Brain microvascular endothelial cell (primary cell): ENCODE data around the gene DOLPP1.

Experiments
- DNase-seq: peaks from one replicate; pipeline ENCODE4 v3.0.0-alpha.2; 2020
- H3K27ac ChIP-seq: fragments of 250-450 bp; sonication (Bioruptor Pico); 2 replicates; pipeline ENCODE4 v1.5.1; 2020; ENCODE audit warnings: mild to moderate bottlenecking, moderate library complexity
- H3K27me3 ChIP-seq: fragments of 250-450 bp; sonication (Bioruptor Pico); replicated peaks from 2 replicates; pipeline ENCODE4 v1.5.1; 2020; ENCODE audit warnings: mild to moderate bottlenecking
- H3K36me3 ChIP-seq: fragments of 250-450 bp; sonication (Bioruptor Pico); replicated peaks from 2 replicates; pipeline ENCODE4 v1.5.1; 2020; ENCODE audit warnings: mild to moderate bottlenecking
- H3K4me3 ChIP-seq: 2 replicates; pipeline ENCODE4 v1.5.1; 2011; ENCODE audit warnings: low read depth, mild to moderate bottlenecking, control low read depth, low read length, moderate library complexity
- CTCF ChIP-seq: IDR thresholded peaks from 2 replicates; pipeline ENCODE4 v1.5.1; 2011; ENCODE audit warnings: low read depth, mild to moderate bottlenecking, moderate library complexity, low read length, control low read depth, inconsistent platforms; ENCODE audit errors: missing control alignments
- in situ Hi-C: cut with HindIII; loops from 2 replicates; pipeline ENCODE4 v1.10.0; 2017; ENCODE audit warnings: low sequenced_read_pairs, low pct_ligation_motif_present

The DOLPP1 gene

GRCh38 chr9:129059796-129060785, 20.8 kb upstream of the DOLPP1 start:
- Histone ChIP-seq H3K27ac (no peak overlapping the region), H3K27me3 (no peaks in the 10 kb centered on the region), H3K4me3 (no peak overlapping the region), H3K36me3 (peaks cover 11% of the 10 kb centered on the region)
- DNase-seq: no peak
- in situ Hi-C loops: no loop called here
- TF ChIP-seq CTCF: no peak

GRCh38 chr9:129060991-129061390, 19.9 kb upstream of the DOLPP1 start:
- H3K27me3 ChIP-seq: no peaks in the 10 kb centered on the region
- no peak overlapping the region for H3K27ac ChIP-seq
- in situ Hi-C loops: no loop called here
- no peak for TF ChIP-seq CTCF
- DNase-seq: no peak
- H3K36me3 ChIP-seq: peaks cover 17% of the 10 kb centered on the region
- H3K4me3 ChIP-seq: no peak overlapping the region

GRCh38 chr9:129063061-129063460, 17.9 kb upstream of the DOLPP1 start:
- in situ Hi-C loops: no loop called here
- no peak overlapping the region for H3K27ac ChIP-seq
- no peaks in the 10 kb centered on the region for H3K27me3 ChIP-seq
- TF ChIP-seq CTCF: no peak
- no peak overlapping the region for H3K4me3 ChIP-seq
- no peak for DNase-seq
- peaks cover 23% of the 10 kb centered on the region for H3K36me3 ChIP-seq

GRCh38 chr9:129064499-129064908, 16.4 kb upstream of the DOLPP1 start:
- in situ Hi-C loops: no loop called here
- DNase-seq: no peak
- Histone ChIP-seq H3K4me3 (no peak overlapping the region), H3K27me3 (no peaks in the 10 kb centered on the region), H3K36me3 (peaks cover 28% of the 10 kb centered on the region), H3K27ac (no peak overlapping the region)
- no peak for TF ChIP-seq CTCF

- H3K36me3 ChIP-seq: peaks cover 28% of the 10 kb centered on the region
- DNase-seq: no peak
- H3K27ac ChIP-seq: no peak overlapping the region
Measured at GRCh38 chr9:129068110-129068509, 12.8 kb upstream of the DOLPP1 start.

More at GRCh38 chr9:129068110-129068509, 12.8 kb upstream of the DOLPP1 start:
- no peak for TF ChIP-seq CTCF
- in situ Hi-C loops: no loop called here
- no peaks in the 10 kb centered on the region for H3K27me3 ChIP-seq
- H3K4me3 ChIP-seq: no peak overlapping the region
